HepG2 (cell line): ENCODE measurements around the gene SBNO2. TPM values are rescaled to one million over a fixed set of nuclear protein-coding genes. Genes with fewer than 3 reads are reported as not detected.

Experiments used
- AGO1 ChIP-seq: fragments of 200-400 bp; formaldehyde crosslinking; IDR thresholded peaks from 2 replicates; pipeline ENCODE4 v1.6.1; 2017; ENCODE audit warnings: mild to moderate bottlenecking, low read depth, low read length, moderate library complexity; ENCODE audit not compliant: poor library complexity, severe bottlenecking
- ARNT ChIP-seq: fragments of 450-650 bp; IDR thresholded peaks from 2 replicates; pipeline ENCODE4 v1.6.1; 2017
- ELF3 ChIP-seq: IDR thresholded peaks from 2 replicates; pipeline ENCODE4 v1.6.1; 2016; ENCODE audit warnings: missing genetic modification reagents, missing compliant biosample characterization
- GABPB1 ChIP-seq: IDR thresholded peaks from 2 replicates; pipeline ENCODE4 v1.6.1; 2016; ENCODE audit warnings: mild to moderate bottlenecking, missing genetic modification reagents, moderate library complexity, missing compliant biosample characterization
- HNRNPL ChIP-seq: fragments of 200-400 bp; formaldehyde crosslinking; IDR thresholded peaks from 2 replicates; pipeline ENCODE4 v1.6.1; 2017; ENCODE audit warnings: mild to moderate bottlenecking, low read depth, low read length
- IRF2 ChIP-seq: IDR thresholded peaks from 2 replicates; pipeline ENCODE4 v1.6.1; 2018; ENCODE audit warnings: missing genetic modification reagents, missing compliant biosample characterization
- KDM3A ChIP-seq: IDR thresholded peaks from 2 replicates; pipeline ENCODE4 v1.6.1; 2018; ENCODE audit warnings: low read depth, missing compliant biosample characterization
- KLF6 ChIP-seq: IDR thresholded peaks from 2 replicates; pipeline ENCODE4 v1.8.0; 2016; ENCODE audit warnings: missing biosample characterization, missing genetic modification reagents
- MTA1 ChIP-seq: sonication (generic); formaldehyde crosslinking; IDR thresholded peaks from 2 replicates; pipeline ENCODE4 v1.4.0; 2020; ENCODE audit warnings: missing genetic modification reagents, mild to moderate bottlenecking, borderline replicate concordance
- MXI1 ChIP-seq: IDR thresholded peaks from 3 replicates; pipeline ENCODE4 v1.6.1; 2012; ENCODE audit warnings: low read depth, low read length, inconsistent platforms, borderline replicate concordance
- SMC3 ChIP-seq: IDR thresholded peaks from 2 replicates; pipeline ENCODE4 v1.6.1; 2011; ENCODE audit warnings: low read length, improper control_type of control experiment
- SP2 ChIP-seq: sonication (generic); formaldehyde crosslinking; IDR thresholded peaks from 2 replicates; pipeline ENCODE4 v1.5.1; 2020; ENCODE audit warnings: mild to moderate bottlenecking, missing genetic modification reagents
- TBX2 ChIP-seq: sonication (generic); formaldehyde crosslinking; IDR thresholded peaks from 2 replicates; pipeline ENCODE4 v1.5.0; 2020; ENCODE audit warnings: missing genetic modification reagents, mild to moderate bottlenecking, borderline replicate concordance
- TMF1 ChIP-seq: sonication (generic); formaldehyde crosslinking; IDR thresholded peaks from 2 replicates; pipeline ENCODE4 v1.8.1; 2022; ENCODE audit warnings: low read depth, missing genetic modification reagents
- ZBTB7A ChIP-seq: sonication (generic); formaldehyde crosslinking; IDR thresholded peaks from 2 replicates; pipeline ENCODE4 v1.8.0; 2022; ENCODE audit warnings: mild to moderate bottlenecking, missing genetic modification reagents
- ZFAT ChIP-seq: sonication (generic); formaldehyde crosslinking; conservative IDR thresholded peaks from 2 replicates; pipeline ENCODE4 v1.8.1; 2023; ENCODE audit warnings: missing genetic modification reagents, inconsistent platforms
- ZNF232 ChIP-seq: sonication (generic); formaldehyde crosslinking; IDR thresholded peaks from 2 replicates; pipeline ENCODE4 v1.4.0; 2020; ENCODE audit warnings: missing genetic modification reagents, borderline replicate concordance
- ZNF816 ChIP-seq: sonication (generic); formaldehyde crosslinking; IDR thresholded peaks from 2 replicates; pipeline ENCODE4 v1.8.0; 2022; ENCODE audit warnings: missing genetic modification reagents, mild to moderate bottlenecking, borderline replicate concordance
- ZSCAN31 ChIP-seq: sonication (generic); formaldehyde crosslinking; IDR thresholded peaks from 2 replicates; pipeline ENCODE4 v1.5.0; 2020; ENCODE audit warnings: low read depth, mild to moderate bottlenecking, missing genetic modification reagents
- polyA plus RNA-seq, 8 experiments: library from polyadenylated mRNA; depleted of rRNA in 3 of 8; stranded (reverse) in 7 of 8; unstranded in 1 of 8; fragments of >200 nt; fragmentation: Illumina TruSeq in 4 of 8; extraction: Trizol in 4 of 8; gene quantifications; 2 replicates each; pipeline versions ENCODE4 v1.2.1 to v1.2.3, GENCODE V29; 2011 to 2016; ENCODE audit warnings: low read depth in 4 of 8, missing spikeins in 1 of 8, mixed read lengths in 1 of 8; ENCODE audit not compliant: insufficient read depth in 1 of 8
- total RNA-seq, 5 experiments: library from RNA; depleted of rRNA; stranded (reverse); fragments of >200 nt; fragmentation: Illumina TruSeq; extraction: Trizol; gene quantifications; 2 replicates each; pipeline ENCODE4 v1.2.3, GENCODE V29; 2016; ENCODE audit warnings: low read depth in 1 of 5
- TF ChIP-seq, protein P1 (sequence below): sonication (generic); formaldehyde crosslinking; IDR thresholded peaks from 2 replicates; pipeline ENCODE4 v1.9.0; 2021; ENCODE audit warnings: missing genetic modification reagents, borderline replicate concordance
- TF ChIP-seq, protein P2 (sequence below): sonication (generic); formaldehyde crosslinking; IDR thresholded peaks from 2 replicates; pipeline ENCODE4 v1.4.0; 2020; ENCODE audit warnings: missing genetic modification reagents
- TF ChIP-seq, protein P3 (sequence below): sonication (generic); formaldehyde crosslinking; IDR thresholded peaks from 2 replicates; pipeline ENCODE4 v1.9.0; 2022; ENCODE audit warnings: low read depth, missing genetic modification reagents
- TF ChIP-seq, protein P4 (sequence below): sonication (generic); formaldehyde crosslinking; IDR thresholded peaks from 2 replicates; pipeline ENCODE4 v1.8.0; 2022; ENCODE audit warnings: mild to moderate bottlenecking, missing genetic modification reagents, moderate library complexity
- TF ChIP-seq, protein P5 (sequence below): sonication (generic); formaldehyde crosslinking; IDR thresholded peaks from 2 replicates; pipeline ENCODE4 v1.4.0; 2020; ENCODE audit warnings: mild to moderate bottlenecking, missing genetic modification reagents

The SBNO2 gene
- total and polyA plus RNA-seq, 2 of the 13 experiments (the other 11 are each of a cell fraction or from before 2014, with no cell fraction given), result 8.6 to 10.4 TPM

DNA sequence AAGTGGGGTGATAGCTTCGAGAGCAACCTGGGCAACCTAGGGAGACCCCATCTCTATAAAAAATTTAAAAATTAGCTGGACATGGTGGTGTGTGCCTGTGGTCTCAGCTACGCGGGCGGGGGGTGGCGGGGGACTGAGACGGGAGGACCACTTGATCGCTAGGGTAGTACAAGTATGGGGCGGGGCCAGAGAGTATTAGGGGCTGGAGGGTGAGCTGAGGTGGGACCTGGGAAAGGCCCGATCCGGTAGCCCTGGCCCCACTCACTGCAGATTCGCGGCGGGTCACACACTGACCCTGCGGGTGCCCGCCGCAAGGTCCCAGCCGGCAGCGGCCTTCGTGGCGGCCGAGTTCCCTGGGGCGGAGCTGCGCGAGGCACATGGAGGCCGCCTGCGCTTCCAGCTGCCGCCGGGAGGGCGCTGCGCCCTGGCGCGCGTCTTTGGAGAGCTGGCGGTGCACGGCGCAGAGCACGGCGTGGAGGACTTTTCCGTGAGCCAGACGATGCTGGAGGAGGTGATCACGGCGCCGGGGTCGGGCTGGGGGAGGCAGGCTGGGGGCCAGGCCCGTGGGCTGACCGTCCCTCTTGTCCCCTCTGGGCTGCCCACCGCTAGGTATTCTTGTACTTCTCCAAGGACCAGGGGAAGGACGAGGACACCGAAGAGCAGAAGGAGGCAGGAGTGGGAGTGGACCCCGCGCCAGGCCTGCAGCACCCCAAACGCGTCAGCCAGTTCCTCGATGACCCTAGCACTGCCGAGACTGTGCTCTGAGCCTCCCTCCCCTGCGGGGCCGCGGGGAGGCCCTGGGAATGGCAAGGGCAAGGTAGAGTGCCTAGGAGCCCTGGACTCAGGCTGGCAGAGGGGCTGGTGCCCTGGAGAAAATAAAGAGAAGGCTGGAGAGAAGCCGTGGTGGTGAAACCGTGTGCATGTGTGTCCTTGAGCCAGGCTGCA is 109.1 kb downstream of the SBNO2 start (continued):
- TF ChIP-seq ZBTB7A, result peak; percentile 54
- 0 out of 2 replicates have a peak, but pooled peaks have one; percentile 16 for TF ChIP-seq ELF3
- TF ChIP-seq, protein P1, sequence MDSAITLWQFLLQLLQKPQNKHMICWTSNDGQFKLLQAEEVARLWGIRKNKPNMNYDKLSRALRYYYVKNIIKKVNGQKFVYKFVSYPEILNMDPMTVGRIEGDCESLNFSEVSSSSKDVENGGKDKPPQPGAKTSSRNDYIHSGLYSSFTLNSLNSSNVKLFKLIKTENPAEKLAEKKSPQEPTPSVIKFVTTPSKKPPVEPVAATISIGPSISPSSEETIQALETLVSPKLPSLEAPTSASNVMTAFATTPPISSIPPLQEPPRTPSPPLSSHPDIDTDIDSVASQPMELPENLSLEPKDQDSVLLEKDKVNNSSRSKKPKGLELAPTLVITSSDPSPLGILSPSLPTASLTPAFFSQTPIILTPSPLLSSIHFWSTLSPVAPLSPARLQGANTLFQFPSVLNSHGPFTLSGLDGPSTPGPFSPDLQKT (CRISPR knock-in tag), result no peak
- TF ChIP-seq, protein P2, sequence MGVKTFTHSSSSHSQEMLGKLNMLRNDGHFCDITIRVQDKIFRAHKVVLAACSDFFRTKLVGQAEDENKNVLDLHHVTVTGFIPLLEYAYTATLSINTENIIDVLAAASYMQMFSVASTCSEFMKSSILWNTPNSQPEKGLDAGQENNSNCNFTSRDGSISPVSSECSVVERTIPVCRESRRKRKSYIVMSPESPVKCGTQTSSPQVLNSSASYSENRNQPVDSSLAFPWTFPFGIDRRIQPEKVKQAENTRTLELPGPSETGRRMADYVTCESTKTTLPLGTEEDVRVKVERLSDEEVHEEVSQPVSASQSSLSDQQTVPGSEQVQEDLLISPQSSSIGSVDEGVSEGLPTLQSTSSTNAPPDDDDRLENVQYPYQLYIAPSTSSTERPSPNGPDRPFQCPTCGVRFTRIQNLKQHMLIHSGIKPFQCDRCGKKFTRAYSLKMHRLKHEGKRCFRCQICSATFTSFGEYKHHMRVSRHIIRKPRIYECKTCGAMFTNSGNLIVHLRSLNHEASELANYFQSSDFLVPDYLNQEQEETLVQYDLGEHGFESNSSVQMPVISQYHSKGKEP, result no peak
- TF ChIP-seq KLF6 (CRISPR knock-in tag), result 0 out of 2 replicates have a peak, but pooled peaks have one; percentile 38
- no peak for TF ChIP-seq SMC3
- TF ChIP-seq MXI1, result peak; percentile 53; the same call in 1 of the 3 replicates
- peak; percentile 81 for TF ChIP-seq ZNF232
- no peak for TF ChIP-seq ZFAT (CRISPR knock-in tag)
- TF ChIP-seq, protein P3, sequence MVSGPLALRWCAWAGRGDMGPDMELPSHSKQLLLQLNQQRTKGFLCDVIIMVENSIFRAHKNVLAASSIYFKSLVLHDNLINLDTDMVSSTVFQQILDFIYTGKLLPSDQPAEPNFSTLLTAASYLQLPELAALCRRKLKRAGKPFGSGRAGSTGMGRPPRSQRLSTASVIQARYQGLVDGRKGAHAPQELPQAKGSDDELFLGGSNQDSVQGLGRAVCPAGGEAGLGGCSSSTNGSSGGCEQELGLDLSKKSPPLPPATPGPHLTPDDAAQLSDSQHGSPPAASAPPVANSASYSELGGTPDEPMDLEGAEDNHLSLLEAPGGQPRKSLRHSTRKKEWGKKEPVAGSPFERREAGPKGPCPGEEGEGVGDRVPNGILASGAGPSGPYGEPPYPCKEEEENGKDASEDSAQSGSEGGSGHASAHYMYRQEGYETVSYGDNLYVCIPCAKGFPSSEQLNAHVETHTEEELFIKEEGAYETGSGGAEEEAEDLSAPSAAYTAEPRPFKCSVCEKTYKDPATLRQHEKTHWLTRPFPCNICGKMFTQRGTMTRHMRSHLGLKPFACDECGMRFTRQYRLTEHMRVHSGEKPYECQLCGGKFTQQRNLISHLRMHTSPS (CRISPR knock-in tag), result no peak
- TF ChIP-seq TBX2 (CRISPR knock-in tag), result 0 out of 2 replicates have a peak, but pooled peaks have one; percentile 42
- TF ChIP-seq, protein P4, sequence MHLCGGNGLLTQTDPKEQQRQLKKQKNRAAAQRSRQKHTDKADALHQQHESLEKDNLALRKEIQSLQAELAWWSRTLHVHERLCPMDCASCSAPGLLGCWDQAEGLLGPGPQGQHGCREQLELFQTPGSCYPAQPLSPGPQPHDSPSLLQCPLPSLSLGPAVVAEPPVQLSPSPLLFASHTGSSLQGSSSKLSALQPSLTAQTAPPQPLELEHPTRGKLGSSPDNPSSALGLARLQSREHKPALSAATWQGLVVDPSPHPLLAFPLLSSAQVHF (CRISPR knock-in tag), result no peak
- TF ChIP-seq SP2, result peak; percentile 35; the same call in 1 of the 2 replicates
- TF ChIP-seq ZNF816 (CRISPR knock-in tag), result peak; percentile 84; the same call in 1 of the 2 replicates
- peak; percentile 64; the same call in 1 of the 2 replicates for TF ChIP-seq GABPB1 (CRISPR knock-in tag)
- TF ChIP-seq KDM3A (CRISPR knock-in tag), result peak; percentile 40; the same call in 1 of the 2 replicates
- peak; percentile 70 for TF ChIP-seq ZSCAN31 (CRISPR knock-in tag)
- TF ChIP-seq, protein P5, sequence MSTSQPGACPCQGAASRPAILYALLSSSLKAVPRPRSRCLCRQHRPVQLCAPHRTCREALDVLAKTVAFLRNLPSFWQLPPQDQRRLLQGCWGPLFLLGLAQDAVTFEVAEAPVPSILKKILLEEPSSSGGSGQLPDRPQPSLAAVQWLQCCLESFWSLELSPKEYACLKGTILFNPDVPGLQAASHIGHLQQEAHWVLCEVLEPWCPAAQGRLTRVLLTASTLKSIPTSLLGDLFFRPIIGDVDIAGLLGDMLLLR (CRISPR knock-in tag), result peak; percentile 36
- 0 out of 2 replicates have a peak, but pooled peaks have one; percentile 5 for TF ChIP-seq TMF1
- peak; percentile 91 for TF ChIP-seq AGO1
- no peak for TF ChIP-seq ARNT
- peak; percentile 72; the same call in 1 of the 2 replicates for TF ChIP-seq MTA1 (CRISPR knock-in tag)
- peak; percentile 55; the same call in 1 of the 2 replicates for TF ChIP-seq IRF2 (CRISPR knock-in tag)
- TF ChIP-seq HNRNPL, result 0 out of 2 replicates have a peak, but pooled peaks have one; percentile 8
